Skeletal muscle satellite cell (primary cell): Measurements from ENCODE around the gene NFAT5.
A peak's percentile ranks its signal among the peaks of the same experiment; 100 is the strongest.
"Not testable (repeated sequence)": the region's sequence is repeated elsewhere in the genome, so short reads cannot be mapped to it uniquely, and the experiment has no call there.

Experiments
- H3K27me3 ChIP-seq: 2 replicates; pipeline ENCODE4 v1.7.0; 2013; ENCODE audit warnings: low read length; ENCODE audit not compliant: control insufficient read depth, insufficient read depth
- H3K36me3 ChIP-seq: 2 replicates; pipeline ENCODE4 v1.7.0; 2013; ENCODE audit warnings: mild to moderate bottlenecking, control low read depth, low read length; ENCODE audit not compliant: insufficient read depth
- H3K4me1 ChIP-seq: 2 replicates; pipeline ENCODE4 v1.7.0; 2013; ENCODE audit warnings: low read length; ENCODE audit not compliant: control insufficient read depth, insufficient read depth
- H3K4me2 ChIP-seq: 2 replicates; pipeline ENCODE4 v1.7.0; 2013; ENCODE audit warnings: mild to moderate bottlenecking, low read length
- H3K4me3 ChIP-seq: 2 replicates; pipeline ENCODE4 v1.7.0; 2013; ENCODE audit warnings: low read length
- H3K9ac ChIP-seq: 2 replicates; pipeline ENCODE4 v1.7.0; 2013; ENCODE audit warnings: mild to moderate bottlenecking, low read depth, low read length, moderate library complexity
- H3K9me3 ChIP-seq: replicated peaks from 2 replicates; pipeline ENCODE4 v1.7.0; 2013; ENCODE audit warnings: mild to moderate bottlenecking, control low read depth, low read length

Gene NFAT5

DNA sequence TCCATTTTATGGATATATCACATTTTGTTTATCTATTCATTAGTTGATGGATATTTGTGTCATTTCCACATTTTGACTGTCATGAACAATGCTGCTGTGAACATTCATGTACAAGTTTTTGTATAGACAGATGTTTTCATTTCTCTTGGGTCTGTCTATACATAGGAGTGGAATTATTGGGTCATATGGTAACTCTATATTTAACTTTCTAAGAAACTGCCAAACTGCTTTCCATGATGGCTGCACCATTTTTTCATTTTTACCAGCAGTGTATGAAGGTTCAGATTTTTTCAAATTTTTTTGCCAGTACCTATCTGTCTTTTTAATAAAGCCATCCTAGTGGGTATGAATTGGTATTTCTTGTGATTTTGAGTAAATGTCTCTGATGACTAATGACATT is 15.5 kb downstream of the NFAT5 start:
- Histone ChIP-seq H3K4me2 (no peak overlapping the region), H3K9ac (no peak overlapping the region), H3K4me1 (no peaks in the 10 kb centered on the region), H3K4me3 (no peak overlapping the region), H3K27me3 (no peaks in the 10 kb centered on the region), H3K36me3 (peaks cover 20% of the 10 kb centered on the region), H3K9me3 (no peaks in the 10 kb centered on the region)

DNA sequence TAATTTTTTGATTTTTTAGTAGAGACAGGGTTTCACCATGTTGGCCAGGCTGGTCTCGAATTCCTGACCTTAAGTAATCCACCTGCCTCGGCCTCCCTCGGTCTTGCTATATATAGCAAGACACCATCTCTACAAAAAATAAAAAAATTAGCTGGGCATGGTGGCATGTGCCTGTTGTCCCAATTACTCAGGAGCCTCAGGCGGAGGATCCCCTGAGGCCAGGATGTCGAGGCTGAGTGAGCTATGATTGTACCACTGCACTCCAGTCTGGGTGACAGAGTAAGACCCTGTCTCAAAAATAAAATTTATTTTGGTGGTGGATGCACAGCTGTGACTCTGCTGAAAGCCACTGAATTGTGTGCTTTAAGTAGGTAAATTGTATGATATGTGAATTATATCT is 18.7 kb downstream of the NFAT5 start:
- H3K4me2 ChIP-seq, H3K9me3 ChIP-seq, H3K4me3 ChIP-seq, H3K27me3 ChIP-seq, H3K4me1 ChIP-seq, H3K9ac ChIP-seq: not testable (repeated sequence)
- peaks cover 19% of the 10 kb centered on the region for H3K36me3 ChIP-seq

DNA sequence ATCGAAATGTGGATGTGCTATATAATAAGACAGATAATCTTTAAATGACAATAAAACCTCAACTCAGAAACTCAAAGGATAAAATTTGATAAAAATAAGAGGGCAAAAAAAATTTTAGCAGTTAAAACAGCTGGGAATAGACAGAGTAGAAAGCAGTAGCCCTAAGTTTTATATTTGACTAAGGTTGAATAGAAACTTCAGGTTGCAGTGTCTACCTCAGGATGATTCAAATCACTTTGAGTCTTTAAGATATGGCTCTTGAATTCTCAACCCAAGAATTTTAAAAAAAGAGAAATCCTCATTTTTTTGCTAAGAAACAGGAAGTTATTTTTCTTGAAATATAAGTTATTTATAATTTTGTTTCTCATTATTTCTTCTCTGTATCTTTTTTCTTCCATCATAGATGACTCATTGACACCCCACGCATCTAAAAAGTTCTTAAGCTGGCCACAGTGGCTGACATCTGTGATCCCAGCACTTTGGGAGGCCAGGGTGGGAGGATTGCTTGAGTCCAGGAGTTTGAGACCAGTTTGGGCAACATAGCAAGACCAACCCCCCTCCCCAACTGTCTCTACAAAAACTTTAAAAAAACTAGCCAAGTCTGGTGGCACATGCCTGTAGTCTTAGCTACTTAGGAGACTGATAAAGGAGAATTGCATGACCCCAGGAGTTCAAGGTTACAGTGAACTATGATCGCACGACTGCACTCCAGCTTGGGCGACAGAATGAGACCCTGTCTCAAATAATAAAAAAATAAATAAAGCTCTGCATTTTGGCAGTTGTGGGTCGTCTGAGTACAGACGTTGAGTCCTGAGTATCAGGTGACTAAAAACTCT is 23.9 kb downstream of the NFAT5 start:
- Histone ChIP-seq H3K9ac (no peak overlapping the region), H3K4me3 (no peak overlapping the region), H3K4me1 (no peaks in the 10 kb centered on the region), H3K36me3 (peaks cover 14% of the 10 kb centered on the region), H3K27me3 (no peaks in the 10 kb centered on the region), H3K4me2 (no peak overlapping the region), H3K9me3 (no peaks in the 10 kb centered on the region)

DNA sequence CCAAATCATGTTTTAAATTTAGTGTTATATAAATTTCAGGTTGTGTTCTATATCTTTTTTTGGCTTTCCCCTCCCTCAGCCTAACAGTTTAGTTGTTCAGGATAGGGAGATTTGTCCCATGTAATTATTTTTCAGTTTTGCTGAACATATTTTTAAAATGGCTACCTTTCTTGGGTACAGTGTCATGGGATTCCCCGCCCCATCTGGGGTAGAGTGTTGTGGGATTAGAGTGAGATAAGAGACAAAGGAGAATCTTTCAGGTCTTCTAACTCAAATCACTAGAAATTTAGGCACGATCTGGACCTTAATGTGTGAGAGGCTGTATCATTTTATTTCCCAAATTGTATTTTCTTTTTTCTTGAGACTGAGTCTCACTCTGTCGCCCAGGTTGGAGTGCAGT is 24.8 kb downstream of the NFAT5 start:
- Histone ChIP-seq H3K4me1 (peaks cover 6% of the 10 kb centered on the region), H3K9me3 (no peaks in the 10 kb centered on the region), H3K9ac (no peak overlapping the region), H3K27me3 (no peaks in the 10 kb centered on the region), H3K36me3 (peaks cover 12% of the 10 kb centered on the region), H3K4me2 (no peak overlapping the region), H3K4me3 (no peak overlapping the region)

DNA sequence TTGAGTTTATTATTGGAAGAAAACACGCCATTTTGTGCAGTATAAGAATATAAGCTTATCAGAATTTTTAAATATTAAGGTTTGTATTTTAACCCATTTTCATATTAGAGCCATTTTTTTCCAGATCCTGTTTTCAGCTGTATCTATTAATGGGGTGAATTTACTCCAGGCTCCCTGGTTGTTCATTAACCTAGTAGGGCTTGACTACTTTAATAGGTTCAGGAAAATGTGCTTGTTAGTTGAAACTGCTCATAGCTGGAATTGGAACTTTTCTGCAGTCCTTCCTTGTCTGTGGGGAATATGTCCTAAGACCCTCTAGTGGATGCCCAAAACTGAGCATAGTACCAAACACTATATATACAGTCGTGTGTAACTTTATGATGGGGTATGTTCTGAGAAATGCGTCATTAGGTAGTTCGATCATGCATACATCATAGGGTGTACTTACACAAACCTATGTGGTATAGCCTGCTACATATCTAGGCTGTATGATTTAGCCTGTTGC is 28.0 kb downstream of the NFAT5 start:
- Histone ChIP-seq H3K9ac (no peak overlapping the region), H3K4me2 (no peak overlapping the region), H3K4me1 (peaks cover 17% of the 10 kb centered on the region), H3K27me3 (no peaks in the 10 kb centered on the region), H3K9me3 (no peaks in the 10 kb centered on the region), H3K4me3 (no peak overlapping the region), H3K36me3 (peaks cover 5% of the 10 kb centered on the region)

DNA sequence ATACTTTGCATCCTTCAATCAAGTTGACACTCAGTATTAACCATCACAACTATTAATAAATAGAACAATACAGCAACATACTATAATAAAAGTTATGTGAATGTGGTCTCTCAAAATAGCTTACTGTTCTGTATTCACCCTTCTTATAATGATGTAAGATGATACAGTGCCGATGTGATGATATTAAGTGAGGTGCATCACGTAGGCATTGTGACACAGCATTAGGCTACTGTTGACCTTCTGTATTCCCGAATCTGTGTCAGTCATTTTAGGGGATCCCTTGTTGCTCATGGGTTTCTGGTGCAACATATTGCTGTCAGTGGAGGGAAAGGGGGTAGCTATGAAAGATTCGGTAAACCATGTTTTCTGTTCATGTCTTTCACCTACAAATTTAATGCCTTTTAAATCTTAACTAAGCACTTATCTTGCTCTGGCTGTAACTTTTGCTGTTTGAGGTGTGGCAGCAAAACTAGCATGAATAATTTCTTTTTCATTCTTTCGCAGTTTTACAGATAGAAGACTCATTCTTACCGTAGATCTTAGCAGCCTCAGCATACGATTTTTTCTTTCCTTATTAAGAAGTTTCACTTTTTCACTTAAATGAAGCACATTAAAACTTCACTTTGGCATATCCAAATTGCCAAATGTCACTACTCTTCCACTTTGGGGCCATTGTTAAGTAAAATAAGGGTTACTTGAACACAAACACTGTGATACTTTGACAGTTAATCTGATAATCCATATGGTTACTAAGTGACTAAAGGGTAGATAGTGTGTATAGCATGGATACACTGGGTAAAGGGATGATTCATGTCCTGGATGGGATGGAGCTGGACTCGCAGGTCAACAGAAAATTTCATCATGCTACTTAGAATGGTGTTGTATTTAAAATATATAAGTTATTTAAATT is 29.6 kb downstream of the NFAT5 start:
- H3K4me1 ChIP-seq = peaks cover 19% of the 10 kb centered on the region
- no peaks in the 10 kb centered on the region for H3K27me3 ChIP-seq
- no peaks in the 10 kb centered on the region for H3K9me3 ChIP-seq
- no peaks in the 10 kb centered on the region for H3K36me3 ChIP-seq
- H3K4me3 ChIP-seq = no peak overlapping the region
- no peak overlapping the region for H3K9ac ChIP-seq
- H3K4me2 ChIP-seq = peak overlapping the region; percentile 26

DNA sequence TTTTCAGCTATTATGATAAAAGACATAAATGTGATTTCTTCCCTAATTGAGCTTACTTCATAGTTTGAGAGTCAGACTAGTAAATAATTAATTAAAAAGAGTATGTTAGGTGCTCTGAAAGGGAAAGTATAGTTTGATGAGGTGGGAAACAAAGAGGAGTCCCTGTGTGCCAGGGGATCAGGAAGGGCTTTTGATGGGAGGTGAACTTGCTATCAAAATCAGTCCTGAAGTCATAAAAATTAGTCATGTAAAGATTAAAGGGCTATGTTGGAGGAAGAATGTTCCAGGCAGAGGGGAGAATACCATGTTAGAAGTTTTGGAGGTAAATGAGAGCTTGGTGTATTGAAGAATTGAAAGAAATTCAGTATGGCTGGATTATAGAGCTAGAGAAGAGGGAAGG is 31.0 kb downstream of the NFAT5 start:
- peaks cover 19% of the 10 kb centered on the region for H3K4me1 ChIP-seq
- H3K9me3 ChIP-seq = no peaks in the 10 kb centered on the region
- no peak overlapping the region for H3K9ac ChIP-seq
- no peak overlapping the region for H3K4me2 ChIP-seq
- H3K36me3 ChIP-seq = no peaks in the 10 kb centered on the region
- no peaks in the 10 kb centered on the region for H3K27me3 ChIP-seq
- H3K4me3 ChIP-seq = no peak overlapping the region

DNA sequence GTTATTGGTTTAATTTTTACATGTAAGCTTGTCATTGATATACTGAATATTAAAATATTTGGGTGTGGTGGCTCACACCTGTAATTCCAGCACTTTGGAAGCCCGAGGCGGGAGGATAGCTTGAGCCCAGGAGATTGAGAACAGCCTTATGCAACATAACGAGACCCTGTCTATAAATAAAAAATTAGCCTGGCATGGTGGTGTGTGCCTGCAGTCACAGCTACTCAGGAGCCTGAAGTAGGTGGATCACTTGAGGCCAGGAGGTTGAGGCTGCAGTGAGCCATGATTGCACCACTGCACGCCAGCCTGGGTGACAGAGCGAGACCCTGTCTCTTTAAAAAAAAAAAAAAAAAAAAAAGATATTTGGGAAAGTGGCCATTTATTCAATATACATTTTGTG is 32.3 kb downstream of the NFAT5 start:
- Histone ChIP-seq H3K9me3 (no peaks in the 10 kb centered on the region), H3K27me3 (no peaks in the 10 kb centered on the region), H3K4me1 (peaks cover 19% of the 10 kb centered on the region), H3K4me3 (no peak overlapping the region), H3K4me2 (no peak overlapping the region), H3K9ac (no peak overlapping the region), H3K36me3 (no peaks in the 10 kb centered on the region)

DNA sequence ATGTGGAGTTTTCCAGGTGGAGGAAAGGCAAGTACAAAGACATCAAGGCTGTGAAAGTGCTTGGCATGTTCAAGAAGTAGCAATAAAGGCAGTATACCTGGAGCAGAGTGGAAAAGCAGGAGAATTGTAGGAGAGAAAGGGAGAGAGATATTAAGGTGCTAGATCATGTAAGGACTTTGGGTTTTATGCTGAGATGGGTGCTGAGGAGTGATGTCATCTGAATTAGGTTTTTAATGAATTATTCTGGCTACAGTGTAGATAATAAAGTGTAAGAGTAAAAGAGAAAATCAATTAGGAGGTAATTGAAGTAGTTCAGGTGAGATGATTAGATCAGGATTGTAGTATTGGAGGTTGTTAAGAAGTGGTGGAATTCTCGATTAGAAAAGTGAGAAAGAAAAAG is 34.0 kb downstream of the NFAT5 start:
- Histone ChIP-seq H3K36me3 (no peaks in the 10 kb centered on the region), H3K4me2 (no peak overlapping the region), H3K4me1 (peaks cover 19% of the 10 kb centered on the region), H3K4me3 (no peak overlapping the region), H3K9ac (no peak overlapping the region), H3K9me3 (no peaks in the 10 kb centered on the region), H3K27me3 (no peaks in the 10 kb centered on the region)

DNA sequence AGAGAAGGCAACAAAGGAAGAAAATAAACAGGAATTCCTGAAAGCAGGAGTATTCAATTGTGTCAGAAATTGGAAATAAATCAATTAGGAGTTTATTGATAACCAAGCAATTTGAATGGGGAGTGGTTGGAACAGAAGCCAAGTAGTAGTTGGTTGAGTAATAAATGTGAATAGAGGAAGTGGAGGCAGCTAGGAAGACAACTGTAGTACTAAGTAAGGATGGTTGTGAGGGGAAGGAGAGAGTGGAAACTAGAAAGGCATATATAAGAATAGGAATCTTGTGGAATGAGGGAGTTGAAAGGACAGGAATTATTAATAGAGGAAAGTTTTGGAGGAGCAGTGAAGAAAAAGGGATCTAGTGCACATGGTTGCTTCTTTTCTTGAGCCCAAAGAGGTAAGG is 34.4 kb downstream of the NFAT5 start:
- Histone ChIP-seq H3K36me3 (no peaks in the 10 kb centered on the region), H3K4me3 (no peak overlapping the region), H3K4me2 (no peak overlapping the region), H3K27me3 (no peaks in the 10 kb centered on the region), H3K9me3 (no peaks in the 10 kb centered on the region), H3K9ac (no peak overlapping the region), H3K4me1 (peaks cover 17% of the 10 kb centered on the region)

DNA sequence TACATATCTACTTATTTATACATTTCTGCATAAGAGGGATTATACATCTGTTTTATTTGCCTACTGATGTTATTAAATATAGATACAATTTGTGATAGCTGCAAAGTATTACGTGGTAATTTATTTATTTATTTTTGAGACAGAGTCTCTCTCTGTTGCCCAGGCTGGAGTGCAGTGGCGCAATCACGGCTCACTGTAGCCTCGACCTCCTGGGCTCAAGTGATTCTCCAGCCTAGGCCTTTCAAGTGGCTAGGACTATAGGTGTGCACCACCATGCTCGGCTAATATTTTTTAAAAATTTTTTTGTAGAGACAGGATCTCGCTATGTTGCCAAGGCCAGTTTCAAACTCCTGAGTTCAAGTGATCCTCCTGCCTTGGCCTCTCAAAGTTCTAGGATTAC is 35.5 kb downstream of the NFAT5 start:
- no peaks in the 10 kb centered on the region for H3K9me3 ChIP-seq
- H3K4me2 ChIP-seq = no peak overlapping the region
- no peak overlapping the region for H3K9ac ChIP-seq
- H3K4me3 ChIP-seq = no peak overlapping the region
- no peaks in the 10 kb centered on the region for H3K27me3 ChIP-seq
- peaks cover 7% of the 10 kb centered on the region for H3K4me1 ChIP-seq
- peaks cover 1% of the 10 kb centered on the region for H3K36me3 ChIP-seq
